Testis (tissue), 3 donors: ENCODE results near the gene FCRL6. TPM values are rescaled to one million over a fixed set of nuclear protein-coding genes. Genes with fewer than 3 reads are reported as not detected.
A peak's percentile ranks its signal among the peaks of the same experiment; 100 is the strongest.

Experiments used
- DNase-seq: peaks from one replicate; pipeline ENCODE4 v3.0.0-alpha.2; 2019
- H3K27ac ChIP-seq, 2 donors: fragments of 200-600 bp; sonication (generic); one replicate each; pipeline ENCODE4 v1.5.1; 2019
- H3K27me3 ChIP-seq: fragments of 200-600 bp; sonication (generic); one replicate; pipeline ENCODE4 v1.5.1; 2019
- H3K36me3 ChIP-seq: fragments of 200-600 bp; sonication (generic); one replicate; pipeline ENCODE4 v1.5.1; 2017; ENCODE audit warnings: low read depth; ENCODE audit errors: missing control alignments
- H3K4me1 ChIP-seq: fragments of 200-600 bp; sonication (generic); one replicate; pipeline ENCODE4 v1.5.1; 2019
- H3K4me3 ChIP-seq, 2 donors: fragments of 200-600 bp; sonication (generic); one replicate each; pipeline ENCODE4 v1.5.1; 2017 to 2019
- H3K9me3 ChIP-seq: fragments of 200-600 bp; sonication (generic); one replicate; pipeline ENCODE4 v1.5.1; 2017
- CTCF ChIP-seq, 3 experiments: fragments of 450-650 bp in 2 of 3; fragments of 200-600 bp in 1 of 3; sonication (generic) in 1 of 3; IDR thresholded peaks; one replicate each; pipeline ENCODE4 v1.5.1; 2016 to 2019; ENCODE audit warnings: antibody characterized with exemption in 3 of 3, mild to moderate bottlenecking in 2 of 3, moderate library complexity in 1 of 3
- POLR2A ChIP-seq: fragments of 450-650 bp; IDR thresholded peaks from one replicate; pipeline ENCODE4 v1.6.1; 2017; ENCODE audit warnings: antibody characterized with exemption, mild to moderate bottlenecking, moderate library complexity
- WGBS, 2 donors: methylation state at CpG; one replicate each; pipeline ENCODE4 v1.1.5; 2018; 5-methylcytosine and 5-hydroxymethylcytosine counted together
- intact Hi-C: fragments of 100-400 bp; cut with DNase I; formaldehyde crosslinking; loops from one replicate; pipeline ENCODE4 v1.15.1; 2023; ENCODE audit warnings: low total_unique reads
- polyA plus RNA-seq: library from polyadenylated mRNA; stranded (reverse); fragments of 350-450 nt; fragmentation: Illumina TruSeq; extraction: RNeasy Lipid Tissue Mini Kit (QIAGEN cat#74804); gene quantifications from one replicate; pipeline ENCODE4 v1.2.3, GENCODE V29; 2014; ENCODE audit warnings: low read depth, low replicate concordance; ENCODE audit not compliant: insufficient read depth
- total RNA-seq, 2 donors: library from RNA; depleted of rRNA; stranded (reverse); fragments of >200 nt; gene quantifications; one replicate each; pipeline ENCODE4 v1.2.3, GENCODE V29; 2016

FCRL6 gene
- total and polyA plus RNA-seq, 3 donors from 2014 or later: 0.56 to 1.3 TPM; not detected in 1

DNA sequence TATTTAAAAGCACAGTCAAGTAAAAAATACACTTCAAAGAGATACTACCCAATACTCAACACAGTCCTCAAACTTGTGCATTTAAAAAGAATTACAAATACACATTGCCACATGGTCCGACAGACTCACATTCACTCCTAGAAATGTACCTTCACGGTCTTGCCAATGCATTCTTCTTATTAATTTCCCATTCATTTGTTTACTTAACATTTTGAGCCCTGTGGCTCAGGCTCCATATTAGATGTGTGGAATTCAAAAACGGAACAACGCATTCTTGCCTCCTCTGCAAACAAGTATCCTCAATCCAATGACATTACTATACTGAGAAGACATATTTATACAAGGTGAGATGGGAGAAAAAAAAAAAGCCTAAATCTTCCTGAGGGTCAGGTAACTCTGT is 23.9 kb upstream of the FCRL6 start:
- Histone ChIP-seq H3K9me3 (no peaks in the 10 kb centered on the region), H3K4me1 (peaks cover 17% of the 10 kb centered on the region), H3K4me3 (no peak overlapping the region), H3K27ac (no peak overlapping the region), H3K36me3 (no peaks in the 10 kb centered on the region), H3K27me3 (no peaks in the 10 kb centered on the region)
- no peak for DNase-seq
- TF ChIP-seq CTCF (IDR thresholded peaks at IDR 0.05): no peak
- no peak for TF ChIP-seq POLR2A
- WGBS, 2 donors: 73 to 75% methylated on average over 4 of the region's 4 CpGs
- intact Hi-C loops: no loop called here

DNA sequence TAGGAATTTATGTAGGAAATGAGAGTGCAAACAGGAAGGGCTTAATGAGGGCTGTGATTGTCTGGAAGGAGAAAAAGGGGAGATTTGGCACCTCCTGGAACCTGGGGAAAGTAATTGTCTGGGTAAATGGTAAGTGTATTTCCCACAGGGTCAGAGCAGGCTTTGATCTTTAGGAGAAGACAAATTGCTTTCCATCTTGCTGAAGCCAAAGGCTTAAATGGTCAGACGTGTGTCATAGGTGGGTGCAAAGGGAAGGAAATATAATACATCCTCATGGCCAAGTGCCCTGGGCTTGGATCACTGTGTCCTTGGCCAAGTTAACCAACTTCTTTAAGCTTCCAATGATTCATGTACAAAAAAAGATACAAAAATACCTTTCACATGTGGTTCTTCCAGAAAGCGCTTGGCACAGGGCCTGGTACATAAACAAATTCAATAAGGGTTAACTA is 22.7 kb upstream of the FCRL6 start:
- 30 to 42% methylated on average over 2 of the region's 2 CpGs for WGBS, 2 donors
- Histone ChIP-seq H3K36me3 (no peaks in the 10 kb centered on the region), H3K9me3 (no peaks in the 10 kb centered on the region), H3K27ac (no peak overlapping the region), H3K4me1 (peaks cover 17% of the 10 kb centered on the region), H3K27me3 (no peaks in the 10 kb centered on the region), H3K4me3 (no peak overlapping the region)
- TF ChIP-seq CTCF (IDR thresholded peaks at IDR 0.05): no peak
- TF ChIP-seq POLR2A: no peak
- peak; percentile 22 for DNase-seq
- intact Hi-C loops: no loop called here

DNA sequence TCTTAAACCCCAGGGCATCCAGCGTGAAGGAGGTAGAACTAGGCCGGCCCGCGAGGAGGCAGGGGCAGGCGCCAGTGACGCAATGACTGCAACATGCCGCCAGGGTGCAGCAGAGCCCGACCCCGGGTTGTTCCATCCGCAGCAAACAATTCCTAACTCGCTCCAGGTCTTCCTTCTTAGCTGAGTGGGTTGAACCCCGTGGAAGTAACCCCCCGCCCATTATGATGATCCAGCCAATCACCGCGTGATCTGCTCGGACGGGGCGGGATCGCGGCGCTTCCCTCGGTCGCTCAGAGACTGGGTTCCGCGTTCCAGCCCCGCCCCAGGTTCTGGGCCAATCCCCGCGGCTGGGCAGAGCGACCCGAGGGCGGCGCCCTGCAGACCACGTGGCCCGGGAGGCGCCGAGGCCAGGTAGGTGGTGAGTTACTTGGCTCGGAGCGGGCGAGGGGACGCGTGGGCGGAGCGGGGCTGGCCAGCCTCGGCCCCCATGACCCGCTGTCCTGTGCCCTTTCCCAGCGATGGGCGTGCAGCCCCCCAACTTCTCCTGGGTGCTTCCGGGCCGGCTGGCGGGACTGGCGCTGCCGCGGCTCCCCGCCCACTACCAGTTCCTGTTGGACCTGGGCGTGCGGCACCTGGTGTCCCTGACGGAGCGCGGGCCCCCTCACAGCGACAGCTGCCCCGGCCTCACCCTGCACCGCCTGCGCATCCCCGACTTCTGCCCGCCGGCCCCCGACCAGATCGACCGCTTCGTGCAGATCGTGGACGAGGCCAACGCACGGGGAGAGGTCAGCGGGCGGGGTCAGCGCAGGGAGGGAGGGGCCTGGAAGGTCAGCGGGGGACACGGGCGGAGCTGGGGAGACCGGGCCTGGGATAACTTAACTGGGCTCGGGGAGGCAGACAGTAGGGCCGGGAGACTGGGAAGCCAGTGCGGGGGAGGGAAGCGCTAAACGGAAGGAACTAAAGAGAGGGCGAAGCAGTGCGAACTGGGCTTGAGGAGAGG is 21.3 kb upstream of the FCRL6 start, which contains the start of gene DUSP23:
DUSP23 (plus strand) TSS at position 380 of the 1,000 bp plus-strand sequence; CDS start at position 519, 139 bp downstream.
- no peaks in the 10 kb centered on the region for H3K36me3 ChIP-seq
- H3K27me3 ChIP-seq: no peaks in the 10 kb centered on the region
- H3K27ac ChIP-seq: peak within 1 kb of the TSS; percentile 51 to 66
- DNase-seq: peak; percentile 98
- no peak for TF ChIP-seq POLR2A
- TF ChIP-seq CTCF (IDR thresholded peaks at IDR 0.05): peak; percentile 91 to 97 (median 91)
- peak within 1 kb of the TSS; percentile 80 to 86 for H3K4me3 ChIP-seq
- 0 to 1% methylated on average over 46 to 82 of the region's 88 CpGs for WGBS, 2 donors
- H3K9me3 ChIP-seq: no peaks in the 10 kb centered on the region
- intact Hi-C loops: no loop called here
- H3K4me1 ChIP-seq: peaks cover 17% of the 10 kb centered on the region

DNA sequence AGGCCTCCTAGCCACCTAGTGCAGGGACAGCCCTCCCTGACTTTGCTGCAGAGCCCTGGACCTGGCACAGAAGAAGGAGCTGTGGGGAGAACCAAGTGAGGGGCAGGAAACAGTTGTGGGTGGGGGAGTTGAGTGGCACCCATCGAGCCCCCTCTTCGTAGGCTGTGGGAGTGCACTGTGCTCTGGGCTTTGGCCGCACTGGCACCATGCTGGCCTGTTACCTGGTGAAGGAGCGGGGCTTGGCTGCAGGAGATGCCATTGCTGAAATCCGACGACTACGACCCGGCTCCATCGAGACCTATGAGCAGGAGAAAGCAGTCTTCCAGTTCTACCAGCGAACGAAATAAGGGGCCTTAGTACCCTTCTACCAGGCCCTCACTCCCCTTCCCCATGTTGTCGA is 20.2 kb upstream of the FCRL6 start:
- H3K4me3 ChIP-seq: no peak overlapping the region
- TF ChIP-seq POLR2A (no peak), CTCF (IDR thresholded peaks at IDR 0.05) (no peak)
- H3K9me3 ChIP-seq: no peaks in the 10 kb centered on the region
- no peaks in the 10 kb centered on the region for H3K27me3 ChIP-seq
- peaks cover 17% of the 10 kb centered on the region for H3K4me1 ChIP-seq
- intact Hi-C loops: no loop called here
- no peak overlapping the region for H3K27ac ChIP-seq
- DNase-seq: no peak
- H3K36me3 ChIP-seq: no peaks in the 10 kb centered on the region
- WGBS, 2 donors: 68 to 77% methylated on average over 4 to 12 of the region's 12 CpGs
